ENCODE measurements around the gene IGSF22.

Gene IGSF22

DNA sequence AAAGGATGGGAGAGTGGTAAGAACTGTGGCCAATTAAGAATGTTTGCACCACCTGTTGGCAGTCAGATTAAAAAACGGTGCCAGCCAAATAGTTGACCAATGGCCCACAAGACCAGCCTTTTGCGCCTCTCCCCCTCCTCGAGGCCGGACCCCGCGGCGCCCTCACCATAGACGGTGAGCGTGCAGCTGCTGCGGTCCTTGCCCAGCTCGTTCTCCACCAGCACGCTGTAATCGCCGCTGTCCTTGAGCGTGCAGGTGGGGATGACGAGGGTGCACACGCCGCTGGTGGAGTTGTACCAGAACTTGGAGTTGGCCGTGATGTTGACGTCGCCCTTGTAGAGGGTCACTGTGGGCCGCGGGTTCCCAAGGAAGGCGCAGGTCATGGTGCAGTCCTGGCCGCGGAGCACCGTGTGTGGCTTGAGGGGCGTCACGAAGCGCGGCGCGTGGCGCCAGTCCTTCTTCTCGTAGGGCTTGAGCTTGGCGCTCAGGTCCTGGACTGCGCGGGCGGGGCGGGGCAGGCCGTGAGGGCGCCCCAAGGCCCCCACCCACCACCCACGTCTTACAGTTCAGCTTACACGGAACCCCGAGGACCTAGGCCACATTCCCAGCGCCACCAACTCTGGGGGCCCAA, 20.2 kb downstream of the IGSF22 start:
- no peak for DNase-seq (ENCODE audit: low read depth)
- TF ChIP-seq POLR2A (IDR thresholded peaks at IDR 0.05; ENCODE audit: extremely low read depth, insufficient read length) (no peak), MYC (IDR thresholded peaks at IDR 0.05; ENCODE audit: low read depth, low read length) (no peak)
- TF ChIP-seq, protein P1, sequence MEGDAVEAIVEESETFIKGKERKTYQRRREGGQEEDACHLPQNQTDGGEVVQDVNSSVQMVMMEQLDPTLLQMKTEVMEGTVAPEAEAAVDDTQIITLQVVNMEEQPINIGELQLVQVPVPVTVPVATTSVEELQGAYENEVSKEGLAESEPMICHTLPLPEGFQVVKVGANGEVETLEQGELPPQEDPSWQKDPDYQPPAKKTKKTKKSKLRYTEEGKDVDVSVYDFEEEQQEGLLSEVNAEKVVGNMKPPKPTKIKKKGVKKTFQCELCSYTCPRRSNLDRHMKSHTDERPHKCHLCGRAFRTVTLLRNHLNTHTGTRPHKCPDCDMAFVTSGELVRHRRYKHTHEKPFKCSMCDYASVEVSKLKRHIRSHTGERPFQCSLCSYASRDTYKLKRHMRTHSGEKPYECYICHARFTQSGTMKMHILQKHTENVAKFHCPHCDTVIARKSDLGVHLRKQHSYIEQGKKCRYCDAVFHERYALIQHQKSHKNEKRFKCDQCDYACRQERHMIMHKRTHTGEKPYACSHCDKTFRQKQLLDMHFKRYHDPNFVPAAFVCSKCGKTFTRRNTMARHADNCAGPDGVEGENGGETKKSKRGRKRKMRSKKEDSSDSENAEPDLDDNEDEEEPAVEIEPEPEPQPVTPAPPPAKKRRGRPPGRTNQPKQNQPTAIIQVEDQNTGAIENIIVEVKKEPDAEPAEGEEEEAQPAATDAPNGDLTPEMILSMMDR (IDR thresholded peaks at IDR 0.05; ENCODE audit: low read depth, low read length): no peak
- TF ChIP-seq, protein P2, sequence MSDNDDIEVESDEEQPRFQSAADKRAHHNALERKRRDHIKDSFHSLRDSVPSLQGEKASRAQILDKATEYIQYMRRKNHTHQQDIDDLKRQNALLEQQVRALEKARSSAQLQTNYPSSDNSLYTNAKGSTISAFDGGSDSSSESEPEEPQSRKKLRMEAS (IDR thresholded peaks at IDR 0.05; ENCODE audit: low read depth, low read length): no peak
- no peak overlapping the region for H3K4me3 ChIP-seq (ENCODE audit: low read depth, low read length)

DNA sequence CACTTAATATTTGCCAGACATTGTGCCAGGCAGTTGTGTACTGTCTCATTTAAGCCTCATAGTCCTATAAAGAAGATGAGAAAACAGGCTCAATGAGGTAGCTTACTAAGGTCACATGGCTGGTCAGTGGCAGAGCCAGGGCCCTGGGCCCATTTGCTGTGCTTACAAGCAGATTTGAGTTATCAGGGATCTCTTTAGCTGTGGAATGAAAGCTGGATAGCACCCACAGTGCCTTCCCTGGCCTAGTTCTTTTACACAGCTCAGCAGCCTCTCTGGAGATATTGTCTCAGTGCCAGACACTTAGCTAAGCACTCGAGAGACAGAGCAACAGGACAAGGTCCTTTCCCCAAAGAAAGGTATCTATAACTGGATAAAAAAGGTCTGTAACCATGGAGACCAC, 21.3 kb downstream of the IGSF22 start:
- TF ChIP-seq, protein P2 (IDR thresholded peaks at IDR 0.05; ENCODE audit: low read depth, low read length): no peak
- TF ChIP-seq MYC (IDR thresholded peaks at IDR 0.05; ENCODE audit: low read depth, low read length) (no peak), POLR2A (IDR thresholded peaks at IDR 0.05; ENCODE audit: extremely low read depth, insufficient read length) (no peak)
- TF ChIP-seq, protein P1 (IDR thresholded peaks at IDR 0.05; ENCODE audit: low read depth, low read length): no peak
- no peak for DNase-seq (ENCODE audit: low read depth)
- no peak overlapping the region for H3K4me3 ChIP-seq (ENCODE audit: low read depth, low read length)

DNA sequence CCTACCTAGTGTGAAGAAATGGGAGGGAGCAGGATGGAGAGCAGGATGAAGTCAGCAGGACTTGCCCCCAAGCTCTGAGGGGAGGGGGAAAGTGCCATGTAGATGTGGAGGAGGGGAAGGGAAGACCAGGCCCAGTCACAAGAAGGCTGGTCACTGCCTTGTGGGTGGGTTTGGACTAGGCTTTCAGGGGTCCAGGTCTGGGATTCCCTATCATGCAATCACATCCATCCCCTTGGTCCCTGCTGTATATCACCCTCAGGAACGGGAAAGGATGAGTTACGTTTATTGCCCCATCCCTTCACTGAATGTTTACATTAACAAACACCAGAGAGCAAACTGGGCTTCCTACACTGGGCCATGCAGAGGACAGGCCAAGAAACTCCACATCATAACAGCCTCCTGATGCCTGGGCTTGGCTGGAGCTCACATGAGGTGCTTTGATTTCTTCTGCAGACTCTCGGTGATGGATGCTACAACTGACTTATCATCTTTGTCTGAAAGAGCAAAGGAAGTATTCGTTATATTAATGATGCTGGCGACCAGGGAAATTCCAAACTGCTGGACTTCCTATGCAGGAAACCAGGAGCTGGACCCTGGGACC, 21.8 kb downstream of the IGSF22 start:
- no peak overlapping the region for H3K4me3 ChIP-seq (ENCODE audit: low read depth, low read length)
- TF ChIP-seq, protein P1 (IDR thresholded peaks at IDR 0.05; ENCODE audit: low read depth, low read length): no peak
- TF ChIP-seq MYC (IDR thresholded peaks at IDR 0.05; ENCODE audit: low read depth, low read length): no peak
- TF ChIP-seq POLR2A (IDR thresholded peaks at IDR 0.05; ENCODE audit: extremely low read depth, insufficient read length): no peak
- TF ChIP-seq, protein P2 (IDR thresholded peaks at IDR 0.05; ENCODE audit: low read depth, low read length): no peak
- DNase-seq (ENCODE audit: low read depth): no peak

DNA sequence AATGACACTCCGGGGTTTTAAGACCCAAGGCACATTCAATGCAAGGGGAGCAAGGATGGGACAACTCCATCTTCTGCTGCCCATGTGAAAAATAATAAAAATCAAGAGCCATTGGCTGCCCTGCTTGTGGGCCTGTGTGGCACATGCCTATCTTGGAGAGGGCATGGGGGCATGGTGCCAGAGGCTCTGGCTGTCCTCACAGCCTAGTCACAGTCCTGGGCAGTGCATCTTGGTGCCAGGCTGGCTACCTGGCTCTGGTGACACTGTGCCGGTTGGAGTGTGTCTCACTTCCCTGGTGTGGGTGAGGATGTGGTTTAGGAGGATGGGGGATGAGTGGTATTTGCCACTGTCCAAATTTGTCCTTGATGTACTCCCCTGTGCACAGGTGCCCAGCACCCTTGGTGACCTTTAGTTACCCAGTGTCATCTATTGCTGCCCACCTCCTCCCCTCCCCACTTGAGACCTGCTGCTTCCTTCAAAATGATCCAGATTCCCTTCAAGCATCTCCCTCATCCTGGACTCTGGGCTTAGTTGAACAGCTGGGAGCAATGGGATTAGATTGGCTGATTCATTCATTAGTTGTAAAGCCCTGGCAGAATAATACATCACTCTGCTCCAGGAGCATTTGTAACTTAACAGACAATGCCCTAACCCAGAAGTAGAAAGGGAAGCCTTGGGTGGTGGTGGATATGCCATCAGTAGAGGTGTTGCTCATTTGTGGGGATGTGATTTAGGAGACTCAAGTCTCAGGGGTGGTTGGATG, 22.8 kb downstream of the IGSF22 start:
- DNase-seq (ENCODE audit: low read depth): no peak
- TF ChIP-seq, protein P1 (IDR thresholded peaks at IDR 0.05; ENCODE audit: low read depth, low read length): no peak
- TF ChIP-seq POLR2A (IDR thresholded peaks at IDR 0.05; ENCODE audit: extremely low read depth, insufficient read length): no peak
- no peak for TF ChIP-seq MYC (IDR thresholded peaks at IDR 0.05; ENCODE audit: low read depth, low read length)

DNA sequence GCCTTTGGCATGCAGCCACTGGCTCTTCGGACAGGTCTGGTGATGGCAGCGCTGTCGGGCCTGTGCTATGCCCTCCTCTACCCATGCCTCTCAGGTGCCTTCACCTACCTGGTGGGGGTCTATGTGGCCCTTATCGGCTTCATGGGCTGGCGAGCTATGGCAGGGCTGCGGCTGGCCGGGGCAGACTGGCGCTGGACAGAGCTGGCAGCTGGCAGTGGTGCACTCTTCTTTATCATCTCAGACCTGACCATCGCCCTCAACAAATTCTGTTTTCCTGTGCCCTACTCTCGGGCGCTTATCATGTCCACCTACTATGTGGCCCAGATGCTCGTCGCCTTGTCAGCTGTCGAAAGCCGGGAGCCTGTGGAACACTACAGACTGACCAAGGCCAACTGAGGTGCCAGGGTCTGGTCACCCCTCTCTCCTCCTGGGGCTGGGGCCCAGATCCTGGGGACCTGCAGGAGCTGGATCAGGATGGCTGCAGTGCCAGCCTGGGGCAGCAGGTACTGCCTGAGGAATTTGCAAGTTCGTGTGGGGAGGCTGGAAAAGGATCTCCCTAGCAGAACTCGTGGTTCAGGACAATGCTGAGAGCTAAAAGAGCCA, 24.3 kb downstream of the IGSF22 start:
- no peak for DNase-seq (ENCODE audit: low read depth)
- no peak overlapping the region for H3K4me3 ChIP-seq (ENCODE audit: low read depth, low read length)
- TF ChIP-seq, protein P1 (IDR thresholded peaks at IDR 0.05; ENCODE audit: low read depth, low read length): no peak
- TF ChIP-seq POLR2A (IDR thresholded peaks at IDR 0.05; ENCODE audit: extremely low read depth, insufficient read length): no peak
- TF ChIP-seq MYC (IDR thresholded peaks at IDR 0.05; ENCODE audit: low read depth, low read length): no peak
- TF ChIP-seq, protein P2 (IDR thresholded peaks at IDR 0.05; ENCODE audit: low read depth, low read length): no peak

More for the DNA sequence above, 22.8 kb downstream of the IGSF22 start:
- H3K4me3 ChIP-seq (ENCODE audit: low read depth, low read length): no peak overlapping the region
